NCI-H146 (cell line): ENCODE data around the gene GRK1.

Source experiments
- DNase-seq: peaks from one replicate; lab custom pipeline; 2025; lab: John Stamatoyannopoulos, UW

GRK1 gene

DNA sequence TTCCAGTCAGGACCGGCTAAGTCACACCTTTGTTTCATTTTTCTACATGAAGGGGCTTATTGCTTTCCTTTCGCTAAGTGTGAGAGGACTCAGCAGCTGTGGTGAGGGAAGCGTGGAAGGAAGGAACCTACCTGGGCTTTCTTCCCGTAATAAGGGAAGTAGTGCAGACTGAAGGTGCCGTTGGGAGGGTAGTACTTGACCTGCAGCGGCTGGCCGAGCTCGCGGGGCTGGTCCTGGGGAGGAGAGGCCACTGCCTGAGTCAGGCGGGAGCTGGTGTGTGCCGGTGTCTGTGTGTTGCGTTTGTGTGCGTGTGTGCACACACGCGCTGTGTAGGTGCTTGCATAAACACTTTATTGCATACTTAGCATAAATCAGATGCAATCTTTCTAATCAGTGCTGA lies 16.7 kb upstream of the GRK1 start:
- DNase-seq = no peak

DNA sequence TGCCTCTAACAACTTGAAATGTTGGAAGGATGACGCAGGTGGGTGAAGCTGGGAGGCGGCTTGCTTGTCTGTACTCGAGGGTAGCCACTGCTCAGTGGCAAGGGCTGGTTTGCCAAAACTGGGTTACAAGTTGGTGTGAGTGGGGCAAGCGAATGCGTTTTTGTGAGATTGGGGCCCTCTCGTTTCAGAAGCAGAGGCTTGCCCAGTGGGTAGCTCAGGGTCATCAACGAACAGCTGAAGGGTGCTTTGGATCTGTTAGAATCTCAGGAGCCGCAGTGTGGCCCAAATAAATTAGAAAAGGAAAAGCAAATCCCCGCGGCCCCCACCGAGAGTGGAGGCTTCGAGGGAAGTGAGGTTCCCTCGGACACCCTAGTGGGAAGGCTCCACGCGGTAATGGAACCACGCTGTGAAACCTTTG lies 16.3 kb upstream of the GRK1 start:
- DNase-seq = no peak

DNA sequence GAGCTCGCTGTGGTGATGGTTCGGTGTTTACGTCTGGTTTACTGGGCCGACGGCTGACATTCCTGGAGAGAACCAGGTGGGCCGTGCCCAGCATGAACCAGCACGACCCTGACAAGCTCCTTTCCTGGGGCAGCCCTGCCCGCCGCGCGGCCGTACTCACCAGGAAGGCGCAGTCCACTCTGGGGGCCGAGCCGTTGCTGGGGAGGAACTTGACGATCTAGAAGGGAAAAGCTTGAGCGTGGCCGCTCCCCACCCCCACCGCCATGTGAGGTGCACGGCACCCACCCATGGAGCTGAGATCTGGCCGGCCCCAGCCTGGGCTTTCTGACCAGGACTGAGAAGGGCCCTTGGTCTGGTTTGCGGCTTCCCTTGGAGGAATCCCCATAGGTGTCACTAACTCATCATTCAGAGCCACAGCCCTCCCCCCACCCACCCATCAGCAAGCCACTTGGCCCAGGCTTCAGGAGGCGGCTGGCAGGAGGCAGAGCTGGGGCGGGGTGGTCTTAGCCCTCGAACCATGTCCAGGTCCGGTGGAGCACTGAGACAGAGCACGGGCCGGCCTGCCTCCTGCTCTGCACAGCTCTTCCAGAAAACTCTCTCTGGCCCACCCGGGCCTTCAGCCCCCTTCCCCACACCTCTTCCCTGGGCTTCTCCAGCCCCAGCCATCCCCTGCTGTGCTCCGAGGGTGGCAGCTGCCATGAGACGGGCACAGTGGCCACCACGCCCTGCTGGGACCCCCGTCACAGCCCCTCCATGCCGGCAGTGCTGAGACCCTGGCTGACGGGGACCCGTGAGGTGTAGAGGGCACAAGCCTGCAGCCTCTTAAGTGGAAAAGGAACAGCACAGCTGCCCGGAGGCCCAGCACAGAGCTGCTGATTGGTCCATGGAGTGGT lies 15.3 kb upstream of the GRK1 start:
- no peak for DNase-seq

DNA sequence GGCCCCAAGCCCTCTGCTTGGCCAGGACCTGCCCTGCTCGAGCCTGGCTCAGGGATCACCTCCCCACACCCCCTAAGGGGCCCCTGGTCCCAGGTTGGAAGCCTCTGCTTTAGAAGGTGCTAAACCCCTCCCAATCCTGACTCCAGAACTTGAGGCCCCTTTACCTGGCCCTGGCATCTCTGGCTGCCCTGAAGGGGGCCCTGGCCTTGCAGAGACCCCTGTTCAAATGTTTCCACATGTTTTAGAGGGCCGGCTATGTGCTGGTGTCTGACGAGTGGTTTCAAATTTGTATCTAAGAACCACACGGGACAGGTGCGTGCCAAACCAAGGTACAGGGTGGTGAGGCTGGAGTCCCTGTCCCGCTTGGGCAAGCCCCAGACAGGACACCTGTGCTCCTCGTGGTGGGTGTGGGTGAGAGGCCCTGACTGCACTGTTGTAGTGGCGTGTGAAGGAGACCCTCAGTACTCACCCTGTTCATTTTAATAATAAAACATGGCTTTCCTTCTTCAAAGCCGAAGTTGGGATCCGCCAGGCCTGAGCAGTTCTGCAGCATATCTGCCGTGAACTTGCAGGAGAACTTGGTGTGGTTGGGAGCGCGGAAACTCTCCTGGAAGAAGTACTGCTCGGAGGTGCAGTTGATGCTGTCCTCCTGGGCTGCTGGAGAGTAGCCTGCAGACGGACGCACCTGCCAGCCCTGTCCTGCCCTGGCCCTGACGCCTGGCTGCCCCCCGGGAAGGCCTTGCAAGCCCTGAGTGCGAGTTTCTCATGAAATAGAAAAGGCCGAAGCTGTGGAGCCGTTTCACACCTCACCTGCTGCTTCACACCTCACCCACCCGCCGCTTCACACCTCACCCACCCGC lies 14.4 kb upstream of the GRK1 start:
- no peak for DNase-seq

DNA sequence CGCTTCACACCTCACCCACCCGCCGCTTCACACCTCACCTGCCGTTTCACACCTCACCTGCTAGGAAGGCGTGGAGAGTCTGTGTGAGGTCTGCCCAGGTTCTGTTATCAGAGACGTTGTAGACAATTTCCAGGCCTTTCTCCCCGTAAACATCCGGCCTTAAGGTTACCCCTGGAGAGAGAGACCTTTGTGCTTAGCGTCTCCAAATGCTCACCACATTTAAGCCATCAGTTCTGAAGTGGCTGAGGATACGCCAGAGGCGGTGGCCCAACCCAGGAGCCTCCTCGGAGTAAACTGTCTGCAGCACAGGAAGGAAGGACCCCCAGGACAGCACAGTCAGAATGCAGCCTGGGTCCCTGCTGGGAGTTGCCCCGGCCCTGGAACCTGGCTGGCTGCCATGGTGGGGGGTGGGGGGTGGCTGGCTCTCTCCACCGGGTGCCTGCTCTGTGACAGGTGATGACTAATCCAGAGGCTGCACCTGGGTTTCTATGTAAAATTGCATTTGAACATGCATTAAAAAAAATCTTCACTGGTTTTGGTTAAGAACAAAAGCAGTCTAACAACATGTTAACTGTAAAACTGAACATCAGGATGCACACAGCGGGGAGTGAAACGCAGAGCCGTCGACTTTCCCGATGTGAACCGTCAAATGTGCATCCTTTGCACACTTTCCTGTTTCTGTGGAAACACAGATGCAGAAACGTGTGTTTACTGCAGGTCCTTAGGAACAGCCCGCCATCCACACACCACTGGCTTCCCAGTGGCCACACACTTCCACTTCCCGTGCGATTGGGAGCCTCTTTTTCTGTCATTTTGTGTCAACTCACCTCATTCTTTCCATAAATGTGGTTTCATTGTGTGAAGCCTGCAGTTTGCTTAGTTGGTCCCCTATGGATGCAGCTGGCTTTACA lies 13.5 kb upstream of the GRK1 start:
- peak; percentile 84 for DNase-seq

DNA sequence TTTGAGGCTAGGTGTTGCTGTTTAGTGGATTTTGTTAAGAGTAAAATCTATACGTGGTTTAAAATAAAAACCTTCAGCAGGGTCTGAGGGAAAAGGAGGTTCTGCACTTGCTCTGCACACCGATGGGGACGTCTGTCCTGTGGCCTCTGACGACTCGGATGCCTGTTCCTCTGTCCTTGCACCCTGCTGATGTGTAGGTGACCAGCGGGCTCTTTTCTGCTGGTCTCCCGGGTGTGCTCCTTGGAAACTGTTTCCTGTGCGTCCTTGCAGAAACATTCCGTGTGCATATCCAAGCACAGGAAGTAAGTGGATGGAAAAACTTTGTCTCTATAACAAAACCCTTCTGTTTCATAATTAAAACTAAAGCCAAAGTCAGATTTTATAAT lies 12.9 kb upstream of the GRK1 start:
- peak; percentile 69 for DNase-seq

DNA sequence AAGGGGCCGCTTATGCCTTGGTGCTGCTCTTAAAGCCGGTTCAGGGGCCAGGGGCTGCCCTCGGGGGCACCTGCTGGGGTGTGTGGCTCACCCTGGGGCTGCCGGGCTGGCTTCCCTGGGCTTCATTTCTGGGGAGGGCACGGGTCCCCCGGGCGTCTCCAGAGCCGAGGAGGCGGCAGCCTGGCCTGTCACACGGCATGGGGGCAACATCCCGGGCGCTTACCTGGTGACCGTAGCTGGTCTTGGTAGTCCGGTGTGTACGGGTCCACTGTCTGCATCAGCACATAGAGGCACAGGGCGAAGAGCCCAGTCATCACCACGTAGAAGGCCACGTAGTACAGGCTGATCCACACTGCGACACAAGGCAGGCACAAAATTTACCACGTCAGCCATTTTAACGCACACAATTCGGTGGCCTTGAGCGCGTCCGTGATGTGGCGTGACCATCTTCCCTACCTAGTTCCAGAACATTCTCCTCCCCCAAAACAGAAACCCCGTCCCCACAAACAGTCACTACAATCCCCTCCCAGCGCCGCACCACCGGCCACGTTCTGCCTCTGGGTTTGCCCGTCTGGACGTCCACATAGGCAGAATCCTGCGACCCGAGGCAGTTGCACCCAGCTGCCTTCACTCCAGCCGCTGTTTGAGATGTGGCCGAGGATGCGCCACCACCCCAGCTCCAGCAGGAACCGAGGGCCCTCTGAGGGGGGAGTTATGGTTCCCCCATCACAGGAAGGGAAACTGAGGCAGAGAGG lies 12.3 kb upstream of the GRK1 start:
- DNase-seq = no peak

DNA sequence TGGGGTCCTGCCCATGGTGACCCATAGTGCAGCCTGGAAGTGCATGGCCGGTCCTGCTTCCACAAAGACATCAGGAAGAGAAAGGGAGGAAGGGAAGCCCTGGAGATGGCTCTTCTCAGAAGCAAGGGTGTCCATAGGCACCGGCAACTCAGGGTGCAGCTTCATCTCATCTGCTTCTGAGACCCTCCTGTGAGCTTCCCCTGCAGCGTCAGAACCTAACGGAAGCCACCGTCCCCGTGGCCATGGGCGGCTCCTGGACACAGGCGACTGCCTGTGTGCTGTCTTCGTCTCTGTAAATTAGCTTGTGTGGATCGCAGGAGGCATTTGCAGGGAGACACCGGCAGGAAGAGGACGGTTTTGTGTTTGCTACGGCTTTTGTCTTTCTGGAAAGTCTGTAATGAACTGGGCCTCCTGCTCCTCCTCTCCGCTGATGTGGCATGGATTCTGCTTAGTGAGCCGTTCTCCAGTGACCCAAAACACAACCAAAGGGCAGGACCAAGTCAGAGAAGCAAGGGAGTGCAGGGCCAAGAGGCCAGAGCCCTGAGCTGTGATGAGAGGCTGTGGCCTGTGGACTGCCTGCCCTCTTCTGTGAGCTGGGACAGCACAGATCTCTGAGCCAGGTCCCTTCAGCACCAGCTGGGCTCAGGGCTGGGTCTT lies 11.5 kb upstream of the GRK1 start:
- DNase-seq = no peak

DNA sequence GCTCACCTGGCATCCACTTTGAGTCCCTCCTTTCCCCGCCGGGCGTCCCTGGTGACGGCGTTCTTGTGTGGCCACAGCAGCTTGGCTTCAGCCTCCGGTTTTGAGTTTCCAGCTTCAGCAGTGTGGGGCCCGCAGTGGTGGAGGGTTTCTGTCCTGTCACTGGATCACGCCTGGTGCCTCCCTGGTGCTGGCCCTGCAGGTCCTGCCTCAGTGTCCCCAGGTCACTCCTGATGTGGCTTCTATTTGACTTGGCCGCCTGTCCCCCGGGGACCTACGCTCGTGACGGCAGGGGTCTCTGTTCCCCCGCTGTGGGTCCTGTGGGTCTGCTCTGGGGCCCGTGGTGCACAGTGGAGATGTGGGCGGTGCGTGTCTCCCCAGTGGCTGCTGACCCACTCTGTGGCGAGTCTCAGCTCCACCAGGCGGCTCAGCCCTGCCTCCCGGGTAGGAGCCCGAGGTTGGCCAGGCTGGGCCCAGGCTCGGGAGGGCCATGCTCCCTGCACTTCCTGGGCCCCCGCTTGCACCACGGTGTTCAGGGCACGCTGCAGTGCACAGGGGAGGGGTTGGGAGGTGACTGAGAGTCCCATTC lies 10.9 kb upstream of the GRK1 start:
- no peak for DNase-seq

DNA sequence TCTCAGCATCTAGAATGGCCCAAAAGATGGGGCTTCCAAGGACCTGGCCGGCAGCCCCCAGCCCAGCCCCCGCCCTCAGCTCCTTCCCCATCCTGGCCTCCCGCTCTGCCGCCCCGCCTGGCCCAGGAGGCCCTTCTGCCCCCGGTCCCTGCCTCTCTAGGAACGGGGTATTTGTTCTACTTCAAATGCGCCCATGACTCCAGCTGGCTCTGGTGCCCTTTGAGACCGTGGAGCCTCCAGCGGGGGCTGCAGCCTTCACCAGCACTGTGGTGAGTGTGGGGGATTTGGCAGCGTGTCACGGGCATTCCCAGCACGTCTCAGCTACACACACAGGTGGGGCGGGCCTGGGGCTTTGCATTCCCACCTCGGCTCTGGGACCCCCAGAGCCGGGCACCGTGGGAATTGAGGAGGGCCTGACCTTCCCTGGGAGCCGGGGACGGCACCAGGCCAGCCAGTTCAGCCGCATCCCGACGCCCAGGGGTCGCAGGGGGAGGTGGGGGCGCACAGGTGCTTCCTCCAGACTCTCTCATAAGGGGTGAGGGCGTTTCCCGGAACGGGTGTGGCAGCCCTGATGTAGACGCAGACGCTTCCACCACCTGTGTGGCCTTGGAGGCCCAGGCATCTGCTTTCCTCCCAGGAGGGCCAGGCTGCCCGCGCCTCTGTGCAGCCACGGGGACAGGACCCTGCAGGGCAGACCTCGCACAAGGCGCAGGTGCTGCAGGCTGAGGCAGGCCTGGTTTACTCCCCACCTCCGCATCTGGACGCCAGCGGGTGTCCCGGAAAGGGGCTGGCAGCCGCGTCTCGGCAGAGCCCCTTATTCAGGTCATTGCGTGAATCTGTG lies 10.0 kb upstream of the GRK1 start:
- DNase-seq = no peak

DNA sequence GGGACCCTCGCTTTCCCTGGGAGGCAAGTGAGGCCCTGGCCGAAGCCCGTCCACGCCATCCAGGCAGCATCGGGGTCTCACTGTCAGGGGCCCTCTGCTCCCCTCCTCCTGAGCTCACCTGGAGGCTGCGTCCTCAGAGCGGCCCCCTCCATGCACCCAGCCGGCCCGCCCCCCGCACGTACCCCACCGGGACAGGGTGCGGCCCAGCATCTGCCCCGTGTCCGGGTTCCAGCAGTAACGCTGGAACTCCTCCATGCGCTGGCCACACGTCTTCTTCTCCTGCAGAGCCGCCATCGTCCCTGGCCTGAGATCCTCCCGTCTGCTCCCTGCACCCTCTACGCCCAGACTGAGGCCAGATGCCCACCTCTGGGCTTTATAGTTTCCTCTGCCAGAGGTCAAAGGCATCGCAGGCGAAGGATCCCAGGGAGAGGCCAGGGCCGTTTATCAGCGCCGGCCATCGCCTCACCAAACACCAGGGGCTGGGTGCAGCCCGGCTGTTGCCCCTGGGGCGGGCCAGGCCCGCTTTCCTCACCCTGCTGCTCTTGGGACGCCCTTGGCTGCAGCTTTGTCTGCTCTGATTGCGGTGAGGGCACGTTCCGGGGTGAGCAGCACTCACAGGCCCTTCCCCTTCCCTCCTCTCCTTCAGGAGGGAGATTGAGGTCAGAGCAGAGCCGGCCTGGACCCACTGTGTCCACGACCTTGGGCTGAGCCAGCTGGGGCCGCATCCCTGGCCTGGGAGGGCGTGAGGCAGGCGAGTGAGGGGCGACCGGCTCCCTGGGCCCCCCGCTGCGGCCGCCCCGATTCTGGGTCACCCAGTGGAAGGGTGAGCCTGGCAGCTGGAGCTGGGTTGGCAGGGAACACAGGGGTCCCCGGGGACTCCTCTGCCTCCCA lies 8.9 kb upstream of the GRK1 start, which contains the start of gene ATP4B:
Gene ATP4B, minus strand, starts transcription at position 348 of the 891 bp plus-strand sequence. Its CDS starts 54 bp downstream, at position 294.
- DNase-seq = no peak

DNA sequence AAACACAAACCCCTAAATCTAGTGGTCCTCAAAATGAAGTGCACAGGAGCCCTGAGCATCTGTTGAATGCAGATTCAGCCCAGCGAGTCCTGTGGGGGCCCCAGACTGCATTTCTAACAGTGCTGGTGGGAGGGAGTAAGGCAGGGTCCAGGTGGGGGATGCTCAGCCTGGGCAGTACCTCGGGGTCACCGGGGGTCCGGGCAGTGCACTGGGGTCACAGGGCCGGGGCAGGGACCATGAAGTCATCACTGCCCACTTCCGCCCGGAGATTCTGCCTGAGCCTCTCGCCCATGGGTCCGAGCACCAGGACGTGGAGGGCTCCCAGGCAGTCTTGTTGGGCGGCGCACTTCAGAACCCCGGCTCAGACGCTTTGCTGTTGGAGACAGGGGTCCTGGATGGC lies 8.2 kb upstream of the GRK1 start:
- DNase-seq = no peak

DNA sequence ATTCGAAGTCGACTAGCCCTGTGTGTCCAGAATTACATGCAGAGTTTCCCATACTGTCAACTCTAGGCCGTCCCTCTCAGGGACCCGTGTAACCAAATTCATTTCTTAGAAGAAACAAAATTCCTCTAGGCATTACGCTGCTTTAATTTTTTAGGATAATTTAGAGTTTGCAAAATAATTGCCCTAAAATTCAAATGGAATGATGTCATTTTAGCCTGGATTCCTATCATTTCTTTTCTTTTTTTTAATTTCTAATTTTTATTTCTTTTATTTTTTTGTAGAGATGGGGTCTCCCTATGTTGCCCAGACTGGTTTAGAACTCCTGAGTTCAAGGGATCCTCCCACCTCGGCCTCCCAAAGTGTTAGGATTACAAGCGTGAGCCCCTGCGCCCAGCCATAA lies 7.7 kb upstream of the GRK1 start:
- no peak for DNase-seq

DNA sequence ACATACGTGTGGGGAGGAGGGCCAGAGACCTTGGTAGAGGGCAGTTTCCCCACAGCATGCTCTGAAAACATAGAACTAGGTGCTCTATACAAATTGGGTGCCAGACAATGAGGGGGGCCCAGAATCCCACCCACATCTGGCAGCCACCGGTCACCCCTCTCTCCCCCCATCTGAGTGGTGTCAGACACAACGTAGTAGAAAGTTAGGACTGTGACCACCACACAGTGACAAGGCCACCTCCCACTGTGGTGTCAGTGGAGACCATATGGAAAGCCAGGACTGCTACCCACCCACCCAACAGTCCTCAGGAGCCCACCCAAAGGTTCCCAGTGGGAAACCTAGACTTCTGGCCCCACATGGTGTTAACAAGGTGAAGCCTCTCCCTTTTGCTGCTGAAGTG lies 7.0 kb upstream of the GRK1 start:
- DNase-seq = no peak

DNA sequence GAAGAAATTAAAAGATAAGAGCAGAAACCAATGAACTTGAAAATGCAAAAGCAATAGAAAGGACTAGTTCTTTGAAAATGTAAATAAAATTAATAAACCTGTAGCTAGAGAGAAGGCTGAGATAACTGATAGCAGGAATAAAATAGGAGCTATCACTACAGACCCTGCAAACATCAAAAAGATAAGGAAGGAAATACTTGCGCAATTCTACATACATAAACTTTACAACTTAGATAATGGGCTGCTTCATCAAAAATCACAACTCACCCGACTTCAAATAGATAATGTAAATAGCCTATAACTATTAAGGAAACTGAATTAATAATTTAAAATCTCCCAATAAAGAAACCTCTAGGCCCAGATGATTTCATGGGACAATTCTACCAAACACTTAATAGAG lies 5.5 kb upstream of the GRK1 start:
- no peak for DNase-seq

DNA sequence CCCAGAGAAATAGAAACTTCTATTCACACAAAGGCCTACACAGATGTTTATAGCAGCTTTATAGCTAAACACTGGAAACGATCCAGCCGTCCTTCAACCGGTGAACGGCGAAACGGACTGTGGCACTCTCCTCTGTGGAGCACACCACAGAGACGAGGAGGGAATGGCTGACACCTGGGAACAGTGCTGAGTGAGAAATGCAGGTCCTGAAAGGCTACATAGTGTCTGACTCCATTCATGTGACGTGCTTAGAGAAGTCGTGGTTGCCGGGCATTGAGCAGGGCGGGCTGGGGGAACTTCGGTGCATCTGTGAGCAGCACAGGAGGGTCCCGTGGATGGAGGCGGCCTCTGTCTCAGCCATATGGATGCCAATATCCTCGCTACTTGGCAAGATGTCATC lies 3.1 kb upstream of the GRK1 start:
- DNase-seq = no peak

DNA sequence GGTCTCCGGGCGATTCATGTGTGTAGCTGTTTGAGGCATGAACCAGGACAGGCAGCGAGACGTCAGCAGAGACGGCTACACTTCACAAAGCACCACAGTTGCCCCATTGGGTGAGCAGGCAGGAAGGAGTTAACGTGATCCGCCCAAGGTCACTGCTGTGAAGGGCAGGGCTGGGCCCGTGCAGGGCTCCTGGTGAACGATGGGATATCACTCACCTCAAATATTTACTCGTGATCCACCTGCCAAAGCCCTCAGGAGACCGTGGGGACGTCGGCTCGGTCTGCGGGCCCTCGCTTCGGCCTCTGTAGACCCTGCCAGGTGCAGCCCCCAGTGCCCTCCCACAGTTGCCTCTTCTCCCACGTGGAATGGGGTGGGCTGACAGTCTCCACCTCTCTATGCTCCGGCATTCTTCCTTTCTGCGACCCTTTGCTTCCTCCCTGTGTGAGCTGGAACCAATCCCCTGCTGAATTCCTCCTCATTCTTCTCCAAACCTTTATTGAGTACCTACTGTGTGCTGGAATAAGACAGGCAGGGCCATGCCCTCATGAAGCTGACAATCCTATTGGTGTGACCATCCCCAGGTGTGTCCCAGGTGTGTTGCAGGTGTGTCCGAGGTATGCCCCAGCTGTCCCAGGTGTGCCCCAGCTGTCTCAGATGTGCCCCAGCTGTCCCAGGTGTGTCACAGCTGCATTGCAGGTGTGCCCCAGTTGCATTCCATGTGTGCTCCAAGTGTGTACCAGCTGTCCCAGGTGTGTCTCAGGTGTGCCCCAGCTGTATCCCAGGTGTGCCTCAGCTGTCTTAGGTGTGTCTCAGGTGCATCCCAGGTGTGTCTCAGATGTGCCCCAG lies 2.0 kb upstream of the GRK1 start:
- DNase-seq = no peak
